GM21528 (cell line): Measurements from ENCODE around the gene KIAA1614.

Experiments used
- ATAC-seq: cut with Tn5 transposase; IDR thresholded peaks from one replicate; pipeline ENCODE4 v1.9.1; 2021; ENCODE audit warnings: mild to moderate bottlenecking, moderate library complexity; ENCODE audit not compliant: unreplicated experiment, low FRiP score

The KIAA1614 gene

DNA sequence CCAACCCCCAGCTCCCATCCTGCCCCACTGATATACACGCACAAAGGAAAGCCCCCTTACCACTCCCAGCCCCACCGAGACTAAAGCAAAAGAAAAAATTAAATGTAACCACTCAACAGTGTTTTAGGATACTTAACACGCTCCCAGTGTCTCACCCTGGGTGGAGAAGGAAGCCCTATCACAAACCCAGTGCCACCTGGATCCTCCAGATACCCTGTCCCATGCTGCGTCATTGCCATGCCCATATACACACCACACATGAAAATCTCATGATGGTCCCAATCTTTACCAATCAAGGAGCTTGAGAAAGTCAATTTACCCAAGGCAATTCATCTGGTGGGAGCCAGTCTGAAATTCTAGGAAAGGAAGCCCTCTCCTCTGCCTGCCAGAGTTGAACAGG lies 11.2 kb downstream of the KIAA1614 start:
- no peak for ATAC-seq

GRCh38 chr1:180924939-180925338 lies 12.2 kb downstream of the KIAA1614 start:
- ATAC-seq, result no peak

- ATAC-seq, result no peak
Measured at GRCh38 chr1:180925471-180926051, 12.9 kb downstream of the KIAA1614 start.

GRCh38 chr1:180926164-180926981 lies 13.7 kb downstream of the KIAA1614 start:
- ATAC-seq, result no peak

GRCh38 chr1:180927348-180927747 lies 14.7 kb downstream of the KIAA1614 start:
- no peak for ATAC-seq

DNA sequence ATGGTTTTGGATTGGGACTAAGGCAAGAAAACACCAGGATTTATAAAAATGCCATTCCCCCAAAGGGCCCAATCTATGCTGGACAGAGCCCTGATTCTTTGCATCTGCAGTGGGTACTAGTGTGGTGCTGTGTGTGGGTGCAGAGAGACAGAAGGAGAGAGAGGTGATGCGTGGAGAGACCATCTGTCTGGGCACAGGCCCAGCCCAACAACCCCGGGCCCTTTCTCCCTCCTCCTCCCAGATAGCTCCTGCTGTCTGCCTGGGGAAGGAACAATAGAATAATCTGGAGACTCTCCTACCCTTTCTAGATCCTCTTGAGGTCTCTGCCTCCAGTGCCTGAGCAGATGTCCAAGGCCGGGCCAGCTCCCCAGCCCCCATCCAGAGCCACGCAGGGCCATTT lies 15.1 kb downstream of the KIAA1614 start:
- ATAC-seq, result no peak

GRCh38 chr1:180928331-180929230 lies 15.9 kb downstream of the KIAA1614 start:
- ATAC-seq, result no peak

DNA sequence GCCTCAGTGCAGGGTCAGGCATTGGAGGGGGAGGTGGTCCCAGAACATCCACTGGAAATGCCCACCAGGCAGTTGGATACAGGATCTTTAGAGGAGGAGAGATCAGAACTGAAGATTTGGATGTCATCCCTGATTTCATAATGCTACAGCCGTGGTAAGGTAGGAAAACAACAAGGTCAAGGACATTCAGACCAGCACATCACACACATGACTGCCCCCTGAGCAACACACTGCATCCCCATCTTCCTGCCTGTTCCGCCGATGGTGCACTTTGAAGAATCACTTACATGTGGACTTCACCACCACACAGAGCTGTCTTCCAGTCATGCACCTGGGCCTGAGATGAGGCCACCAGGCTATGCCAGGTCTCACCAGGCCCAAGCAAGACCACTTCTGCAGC lies 16.7 kb downstream of the KIAA1614 start:
- no peak for ATAC-seq

DNA sequence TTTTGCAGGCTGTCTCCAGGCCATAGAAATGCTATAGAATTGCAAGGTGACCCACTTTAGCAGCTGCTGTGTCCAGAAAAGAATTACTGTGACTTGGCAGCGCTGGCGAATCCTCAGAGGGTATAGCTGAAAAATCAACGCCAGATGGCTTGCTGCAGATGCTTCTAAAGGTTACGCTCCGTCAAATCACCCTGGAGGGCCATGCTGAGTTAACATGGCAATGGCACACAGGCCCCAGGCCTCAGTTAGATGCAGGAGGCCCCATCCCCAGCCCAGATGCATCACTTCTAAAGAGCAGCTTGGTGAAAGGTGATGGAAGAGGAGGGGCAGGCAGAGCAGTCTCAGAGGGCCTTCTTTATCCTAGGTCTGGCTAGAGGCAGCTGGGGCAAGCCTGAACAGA lies 18.0 kb downstream of the KIAA1614 start:
- ATAC-seq, result no peak

DNA sequence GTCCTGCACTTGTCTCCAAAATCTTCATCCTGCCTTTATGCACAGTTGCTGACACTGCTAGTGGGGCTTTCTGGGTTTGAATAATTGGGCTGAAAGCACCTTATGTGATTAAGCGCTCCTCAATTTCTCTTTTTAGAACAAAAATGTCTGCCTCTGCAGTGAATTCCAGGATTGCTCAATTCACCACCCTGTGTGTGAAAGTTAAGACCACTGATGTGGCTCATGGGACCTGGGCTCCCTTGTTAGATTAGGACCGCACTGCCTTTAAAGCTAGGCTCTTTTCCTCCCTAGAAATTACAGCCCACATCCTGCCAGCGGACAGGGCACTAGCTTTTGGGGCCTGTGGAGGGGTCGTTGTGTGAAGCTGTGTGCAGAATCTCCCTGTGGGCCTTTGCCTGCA lies 18.8 kb downstream of the KIAA1614 start:
- ATAC-seq, result no peak

GRCh38 chr1:180932378-180932777 lies 19.7 kb downstream of the KIAA1614 start:
- no peak for ATAC-seq

- ATAC-seq, result no peak
Measured at GRCh38 chr1:180933141-180933540, 20.4 kb downstream of the KIAA1614 start.

GRCh38 chr1:180934563-180934962 lies 21.9 kb downstream of the KIAA1614 start:
- no peak for ATAC-seq

DNA sequence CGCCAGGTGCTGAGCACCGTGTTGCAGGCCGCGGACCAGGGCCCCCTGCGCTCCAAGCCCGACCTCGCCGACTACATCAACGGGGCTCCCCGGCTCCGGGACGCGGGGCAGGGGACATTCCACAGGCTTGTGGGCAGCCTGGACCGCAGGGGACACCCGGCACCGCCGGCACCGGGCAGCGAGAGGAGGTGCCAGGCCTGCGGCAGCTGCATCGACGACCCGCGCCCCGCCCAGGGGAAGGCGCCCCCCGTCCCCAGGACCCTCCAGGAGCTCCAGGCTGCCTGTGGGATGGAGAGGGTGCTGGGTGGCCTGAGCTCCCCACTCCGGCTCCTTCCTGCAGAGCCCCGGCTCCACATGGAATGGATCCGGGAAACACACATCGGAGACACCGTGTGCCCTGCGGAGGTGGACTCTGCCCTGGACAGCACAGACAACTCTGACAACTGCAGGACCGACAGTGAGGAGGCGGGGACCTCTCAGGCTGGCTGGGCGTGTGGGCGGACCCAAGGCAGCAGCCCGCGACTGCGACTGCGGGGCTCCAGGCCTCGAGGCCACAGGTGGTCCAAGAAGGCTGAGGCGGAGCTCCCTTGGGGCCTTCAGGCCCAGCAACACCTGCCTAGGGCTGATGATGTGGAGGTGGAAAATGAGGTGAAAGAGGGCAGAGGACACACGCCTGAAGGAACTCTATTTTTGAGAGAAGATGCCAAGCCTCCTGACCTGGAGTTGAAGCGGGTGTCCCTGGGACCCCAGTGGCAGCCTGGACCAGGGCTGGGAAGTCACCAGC lies 22.8 kb downstream of the KIAA1614 start:
- no peak for ATAC-seq

DNA sequence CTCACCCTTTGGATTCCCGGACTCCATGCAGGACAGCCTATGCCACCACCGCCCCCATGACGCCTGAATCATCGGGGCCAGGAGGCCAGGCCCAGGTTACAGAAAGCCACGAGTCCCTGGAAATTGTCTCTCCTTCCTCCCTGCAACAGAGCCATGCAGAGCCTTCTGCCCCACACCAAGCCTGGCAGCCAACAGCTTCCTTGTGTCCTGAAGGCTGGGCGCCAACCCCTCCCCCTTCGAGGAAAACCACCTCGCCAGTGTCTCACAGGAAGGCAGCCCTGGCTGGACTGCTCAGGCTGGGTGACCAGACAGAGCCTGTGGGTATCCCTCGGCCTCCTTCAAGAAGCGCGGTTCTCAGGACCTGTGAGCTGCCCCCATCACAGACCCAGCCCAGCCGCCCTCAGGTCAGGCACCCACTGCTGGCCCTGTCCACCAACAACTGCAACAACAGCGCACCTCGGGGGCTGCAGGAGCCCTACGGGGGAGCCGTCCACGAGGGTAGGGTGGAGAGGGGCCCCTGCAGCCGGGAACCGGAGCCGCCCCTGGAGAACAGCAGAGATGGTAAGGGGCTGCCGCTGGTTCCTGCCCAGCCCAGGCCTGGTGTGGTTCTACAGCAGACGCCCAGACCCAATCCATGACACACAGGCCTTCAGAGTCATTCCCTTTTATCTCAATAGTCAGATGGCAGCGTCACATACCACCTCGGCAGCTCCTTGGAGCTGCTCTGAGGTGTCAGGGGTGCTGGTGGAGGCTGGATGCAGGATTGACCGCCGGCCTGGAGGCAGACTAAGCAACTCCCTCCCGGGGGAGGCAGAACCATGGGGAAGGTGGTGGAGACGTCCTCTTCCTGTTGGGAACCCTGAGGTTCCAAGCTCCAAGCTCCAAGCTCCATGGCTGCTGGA lies 23.7 kb downstream of the KIAA1614 start:
- ATAC-seq, result no peak

DNA sequence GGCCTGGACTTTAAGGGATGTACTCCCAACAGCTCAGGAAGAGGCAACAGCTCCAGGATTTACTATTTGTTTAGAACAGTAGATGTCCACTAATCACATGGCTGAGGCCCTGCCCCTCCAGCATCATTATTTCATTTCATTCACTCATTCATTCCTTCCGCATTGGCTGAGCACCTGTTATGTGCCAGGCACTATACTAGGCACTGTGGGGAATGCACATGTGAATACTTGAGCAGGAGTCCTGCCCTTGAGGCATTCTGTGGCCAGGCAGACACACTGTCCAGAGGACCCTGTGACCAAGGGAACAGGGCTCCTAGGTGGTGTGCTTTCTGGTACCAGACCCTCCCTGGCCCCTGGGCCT lies 24.3 kb downstream of the KIAA1614 start:
- no peak for ATAC-seq

- ATAC-seq, result no peak
Measured at GRCh38 chr1:180937624-180938225, 25.0 kb downstream of the KIAA1614 start.

GRCh38 chr1:180939073-180939710 lies 26.5 kb downstream of the KIAA1614 start:
- no peak for ATAC-seq

DNA sequence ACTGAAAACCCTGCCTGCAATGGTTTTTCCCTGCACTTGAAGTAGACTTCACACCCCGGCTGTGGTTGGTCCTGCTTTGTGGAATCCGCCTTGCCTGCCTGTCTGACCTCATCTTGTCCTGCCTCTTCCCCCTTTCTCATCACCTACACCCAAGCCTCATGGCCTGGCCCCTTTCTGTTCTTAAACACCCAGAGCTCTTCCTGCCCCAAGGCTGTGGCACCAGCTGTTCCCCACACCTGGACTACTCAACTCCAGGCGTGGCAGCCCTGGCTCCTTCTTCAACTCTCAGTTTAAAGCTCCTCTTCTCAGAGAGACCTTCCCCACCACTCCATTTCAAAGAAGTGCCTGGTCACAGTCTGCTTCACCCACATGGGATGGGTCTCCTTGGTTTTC lies 27.0 kb downstream of the KIAA1614 start:
- no peak for ATAC-seq
